ENCODE results near the gene MLYCD. TPM values are rescaled to one million over a fixed set of nuclear protein-coding genes. Genes with fewer than 3 reads are reported as not detected.

MLYCD gene
- total RNA-seq: 1 to 10 TPM; 8.7 to 9.8 TPM
- long read RNA-seq, full-length matches to known transcripts: 86 of 98 reads
- long read RNA-seq, partial matches to known transcripts: 8 of 98 reads
- long read RNA-seq, other reads (novel, unspliced or antisense): 4 of 98 reads

DNA sequence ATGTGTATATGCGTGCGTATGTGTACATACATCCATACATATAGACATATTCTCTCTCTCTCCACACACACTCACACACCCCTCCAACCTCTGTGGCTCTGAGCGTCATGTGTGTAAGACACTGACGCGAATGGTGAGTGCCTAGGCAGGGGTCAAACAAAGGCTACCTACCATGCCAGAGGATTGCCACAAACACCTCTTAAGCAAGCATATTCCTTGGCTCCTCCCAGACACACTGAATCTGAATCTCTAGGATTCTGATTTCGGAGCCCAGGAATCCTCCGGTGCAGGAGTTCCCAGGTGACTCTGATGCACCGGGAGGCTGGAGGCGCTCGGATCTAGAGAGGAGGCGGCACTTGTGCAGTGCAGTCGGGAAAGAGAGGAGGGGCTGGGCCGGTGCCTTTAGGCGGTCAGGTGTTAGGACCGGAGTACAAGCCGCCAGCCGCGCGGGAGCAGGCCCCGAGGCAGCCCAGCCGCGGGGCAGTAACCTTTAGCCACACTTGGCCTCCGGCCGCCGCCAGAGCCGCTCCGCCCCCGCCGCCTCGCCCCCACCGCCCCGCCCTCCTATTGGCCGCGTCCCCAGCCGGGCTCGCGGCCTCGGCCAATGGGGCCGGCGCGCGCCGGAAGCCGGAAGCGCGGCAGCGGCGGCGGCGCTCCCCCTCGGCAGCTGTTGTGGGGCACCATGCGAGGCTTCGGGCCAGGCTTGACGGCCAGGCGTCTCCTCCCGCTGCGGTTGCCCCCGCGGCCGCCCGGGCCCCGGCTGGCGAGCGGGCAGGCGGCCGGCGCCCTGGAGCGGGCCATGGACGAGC lies at the start of gene MLYCD:
Gene MLYCD (plus strand): TSS at position 653 of the 809 bp plus-strand sequence. CDS start 30 bp downstream, at position 683.
- intact Hi-C loops (cut with DNase I, micrococcal nuclease): no loop called here
- peak; percentile 88 to 91 for DNase-seq
- ATAC-seq: peak; percentile 93

DNA sequence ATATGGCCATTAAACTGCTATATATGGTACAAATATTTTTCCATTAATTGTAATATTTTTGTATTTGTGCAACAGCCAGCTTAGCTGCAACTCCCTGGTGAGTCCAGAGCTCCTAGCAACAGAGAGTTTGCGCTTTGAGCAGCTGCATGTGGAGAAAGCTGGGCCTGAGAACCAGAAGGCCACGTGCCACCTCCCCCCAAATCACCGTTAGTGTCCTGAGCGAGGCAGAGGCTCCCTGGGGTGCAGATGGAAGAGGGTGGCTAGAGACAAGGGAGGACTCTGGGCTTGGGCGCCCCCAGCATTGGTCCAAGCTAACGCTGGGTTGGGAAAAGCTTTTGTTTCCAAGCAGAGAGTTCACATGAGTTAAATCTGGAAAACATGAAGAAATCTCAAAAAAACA lies 49.5 kb upstream of the MLYCD start:
- no peak for DNase-seq
- intact Hi-C loops (cut with DNase I, micrococcal nuclease): no loop called here
- no peak for ATAC-seq

DNA sequence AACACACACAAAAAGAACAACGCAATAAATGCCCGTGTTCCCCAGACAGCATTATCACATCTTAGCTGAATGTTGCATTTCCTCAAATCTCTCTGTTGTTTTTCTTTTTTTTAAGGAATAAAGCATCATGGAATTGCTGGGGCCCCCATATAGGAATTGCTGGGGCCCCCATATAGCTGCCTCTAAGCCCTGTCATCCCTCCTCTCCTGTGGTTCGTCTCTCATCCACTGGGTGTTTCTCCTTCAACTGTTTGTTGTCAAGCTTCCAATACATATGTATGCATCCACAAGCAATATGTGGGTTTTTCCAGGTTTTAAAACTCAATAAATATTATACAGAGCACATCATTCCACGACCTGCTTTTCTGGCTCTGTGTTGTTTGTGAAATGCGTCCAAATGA lies 48.0 kb upstream of the MLYCD start:
- intact Hi-C loops (cut with DNase I, micrococcal nuclease): no loop called here
- ATAC-seq: no peak
- DNase-seq: no peak

- intact Hi-C loops (cut with DNase I, micrococcal nuclease): no loop called here
Observed at GRCh38 chr16:83851473-83851872, 47.4 kb upstream of the MLYCD start.

DNA sequence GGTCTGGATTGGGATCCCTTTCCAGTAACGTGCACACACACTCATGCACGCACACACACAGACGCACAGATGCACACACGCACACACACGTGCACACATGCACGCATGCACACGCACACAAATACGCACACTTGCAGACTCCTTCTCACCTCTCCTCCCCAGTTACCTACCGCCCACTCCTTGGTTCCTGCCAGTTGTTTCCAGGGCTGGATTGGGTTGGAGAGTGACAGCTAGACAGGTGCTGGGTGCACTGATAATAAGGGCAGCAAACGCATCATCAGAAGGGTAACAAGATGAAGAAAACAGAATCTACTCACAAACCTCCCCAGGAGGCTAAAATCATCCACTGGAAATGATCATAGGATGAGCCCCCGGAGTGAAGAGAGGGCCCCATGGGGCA lies 46.1 kb upstream of the MLYCD start:
- ATAC-seq: no peak
- DNase-seq: no peak
- intact Hi-C loops (cut with DNase I, micrococcal nuclease): no loop called here

More at GRCh38 chr16:83851473-83851872, 47.4 kb upstream of the MLYCD start:
- DNase-seq: no peak
- ATAC-seq: no peak

DNA sequence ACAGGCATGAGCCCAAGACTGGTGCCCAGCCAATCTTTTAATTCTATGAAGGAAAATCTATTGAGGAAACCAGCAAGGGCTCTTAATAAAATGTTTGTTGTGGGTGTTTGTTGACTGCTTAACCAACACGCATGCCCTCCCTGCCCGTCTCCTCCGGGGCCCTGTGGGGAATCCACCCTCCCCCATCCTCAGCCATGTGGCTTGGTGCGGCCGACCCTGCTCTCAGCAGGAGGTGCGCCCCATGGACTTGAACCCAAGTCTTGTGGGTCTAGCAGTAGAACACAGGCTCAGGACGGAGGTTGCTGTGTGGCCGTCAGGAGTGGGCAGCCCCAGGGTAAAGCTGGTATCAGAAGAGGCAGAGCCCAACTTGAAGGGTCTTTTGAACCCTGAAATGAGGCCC lies 45.1 kb upstream of the MLYCD start:
- DNase-seq (no peak), ATAC-seq (no peak)
- intact Hi-C loops (cut with DNase I, micrococcal nuclease): no loop called here

- intact Hi-C loops (cut with DNase I, micrococcal nuclease): no loop called here
- ATAC-seq: no peak
- DNase-seq: no peak
Observed at GRCh38 chr16:83854420-83854819, 44.5 kb upstream of the MLYCD start.

- ATAC-seq: no peak
- intact Hi-C loops (cut with DNase I, micrococcal nuclease): no loop called here
- no peak for DNase-seq
Observed at GRCh38 chr16:83856792-83857191, 42.1 kb upstream of the MLYCD start.

DNA sequence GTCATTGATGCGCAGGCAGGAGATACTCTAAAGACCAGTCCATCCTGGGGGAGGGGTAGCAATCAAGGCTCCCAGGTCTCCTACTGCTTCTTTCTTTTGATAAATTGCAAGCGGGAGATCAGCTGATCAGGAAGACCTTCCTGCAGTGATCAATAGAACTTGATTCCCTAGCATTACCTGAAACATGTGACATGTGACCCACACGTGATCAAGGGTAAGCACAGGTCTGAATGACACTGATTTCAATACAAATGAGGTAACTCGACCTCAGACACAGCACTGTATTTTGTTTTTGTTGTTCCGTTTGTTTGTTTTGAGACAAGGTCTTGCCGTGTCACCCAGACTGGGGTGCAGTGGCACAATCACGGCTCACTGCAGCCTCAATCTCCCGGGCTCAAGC lies 39.6 kb upstream of the MLYCD start:
- intact Hi-C loops (cut with DNase I, micrococcal nuclease): no loop called here
- DNase-seq: no peak
- no peak for ATAC-seq

- no peak for ATAC-seq
- intact Hi-C loops (cut with DNase I, micrococcal nuclease): no loop called here
Observed at GRCh38 chr16:83862661-83863060, 36.3 kb upstream of the MLYCD start.

GRCh38 chr16:83863682-83864081 lies 35.2 kb upstream of the MLYCD start:
- ATAC-seq (no peak), DNase-seq (no peak)
- intact Hi-C loops (cut with DNase I, micrococcal nuclease): no loop called here

More at GRCh38 chr16:83862661-83863060, 36.3 kb upstream of the MLYCD start:
- no peak for DNase-seq

DNA sequence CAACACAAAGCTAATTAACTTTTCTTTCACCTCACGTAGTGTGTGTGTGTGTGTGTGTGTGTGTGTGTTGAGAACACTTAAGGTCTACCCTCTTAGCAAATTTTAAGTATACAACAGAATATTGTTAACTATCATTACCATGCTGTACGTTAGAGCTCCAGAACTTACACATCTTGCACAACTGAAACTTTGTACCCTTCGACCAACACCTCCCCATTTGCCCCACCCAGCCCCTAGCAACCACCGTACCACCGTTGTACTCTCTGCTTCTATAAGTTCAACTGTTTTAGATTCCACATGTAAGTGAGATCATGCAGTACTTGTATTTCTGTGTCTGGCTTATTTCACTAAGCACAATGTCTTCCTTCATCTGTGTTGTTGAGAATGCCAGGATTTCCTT lies 28.1 kb upstream of the MLYCD start:
- ATAC-seq (no peak), DNase-seq (no peak)
- intact Hi-C loops (cut with DNase I, micrococcal nuclease): no loop called here

GRCh38 chr16:83878838-83879237 lies 20.1 kb upstream of the MLYCD start:
- ATAC-seq: no peak
- DNase-seq: no peak
- intact Hi-C loops (cut with DNase I, micrococcal nuclease): no loop called here

DNA sequence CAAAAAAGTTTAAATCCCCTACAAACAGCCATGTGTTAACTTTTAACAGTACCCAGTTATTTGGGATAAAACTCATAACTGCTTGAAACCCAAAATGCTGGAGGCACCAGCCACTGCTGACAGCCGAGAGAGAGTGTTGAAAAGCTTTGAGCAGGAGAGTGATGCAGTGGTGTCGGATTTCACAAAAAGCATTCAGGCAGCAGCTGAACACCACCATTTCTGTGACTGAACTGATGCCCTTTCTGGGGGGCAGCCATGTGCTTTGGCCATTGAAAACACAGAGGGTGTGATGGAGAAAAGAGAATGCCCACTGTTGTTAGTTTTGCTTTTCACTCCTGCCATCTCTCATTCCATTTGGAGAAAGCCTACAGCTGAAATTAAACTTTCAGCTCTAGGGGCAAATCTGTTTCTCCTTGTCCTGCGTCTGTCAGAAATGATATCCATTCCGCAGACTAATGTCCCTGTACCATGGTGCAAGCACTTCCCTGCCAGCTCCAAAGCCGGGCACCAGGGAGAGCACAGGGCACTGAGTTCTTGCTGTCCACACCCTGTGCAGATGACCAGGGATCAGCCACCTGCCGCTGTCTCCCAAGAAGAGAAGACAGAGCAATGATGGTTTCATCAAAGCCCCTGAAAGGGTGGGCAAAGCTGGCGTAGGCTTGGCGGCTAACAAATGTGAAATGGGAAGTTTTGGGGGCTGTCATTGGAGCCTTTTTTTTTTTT lies 16.6 kb upstream of the MLYCD start:
- DNase-seq (no peak), ATAC-seq (no peak)
- intact Hi-C loops (cut with DNase I, micrococcal nuclease): no loop called here

DNA sequence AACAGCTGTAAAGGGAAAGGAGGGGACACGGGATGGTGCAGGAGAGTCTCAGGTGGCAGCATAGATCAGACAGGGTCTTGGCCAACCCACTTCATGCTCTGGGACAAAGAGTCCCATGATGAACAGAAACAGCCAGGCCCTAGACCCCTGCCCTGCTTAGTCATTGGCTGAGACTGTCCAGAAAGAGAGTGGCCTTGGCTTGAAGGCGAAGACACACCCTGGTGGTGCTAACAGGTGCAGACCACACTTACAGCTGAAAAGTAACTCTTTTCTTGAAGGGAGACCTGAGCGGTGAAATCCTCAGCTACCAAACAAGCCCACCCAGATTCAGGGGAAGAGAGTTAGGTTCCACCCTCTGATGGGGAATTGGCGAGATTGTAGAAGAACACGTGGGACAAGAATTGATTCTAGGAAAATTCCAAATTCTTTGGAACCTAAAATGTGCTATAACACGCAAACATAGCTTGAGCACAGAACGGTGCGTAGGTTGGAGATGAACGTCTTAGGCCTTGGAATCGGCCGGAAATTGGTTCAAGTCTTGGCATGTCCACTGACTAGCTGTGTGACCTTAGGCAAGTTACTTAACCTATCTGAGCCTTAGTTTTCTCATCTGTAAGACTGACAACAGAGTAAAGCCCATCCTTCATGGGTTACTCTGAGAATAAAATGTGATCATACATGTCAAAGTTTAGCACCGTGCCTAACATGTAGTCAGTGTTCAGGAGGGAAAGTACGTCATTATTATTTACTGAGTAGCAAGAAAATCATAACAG lies 12.5 kb upstream of the MLYCD start:
- ATAC-seq: no peak
- no peak for DNase-seq
- intact Hi-C loops (cut with DNase I, micrococcal nuclease): no loop called here

DNA sequence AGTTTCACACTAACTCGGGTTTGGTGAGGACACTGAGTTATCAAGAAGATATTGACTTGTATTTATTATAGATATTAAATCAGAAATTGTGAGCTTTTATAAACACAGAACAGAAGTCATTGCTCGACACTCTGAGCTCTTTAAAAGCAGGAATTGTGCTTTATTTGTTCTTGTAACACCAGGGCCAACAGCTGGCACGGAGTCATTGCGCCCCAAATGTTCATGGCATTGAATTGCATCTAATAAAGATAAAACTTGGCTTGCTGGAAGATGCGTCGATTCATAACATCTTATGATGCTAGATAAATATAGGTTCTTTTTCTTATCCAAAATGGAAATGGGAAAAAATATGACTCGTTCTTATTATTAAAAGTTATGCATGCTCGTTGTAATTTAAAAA lies 11.8 kb upstream of the MLYCD start:
- peak; percentile 54 for ATAC-seq
- DNase-seq: peak in 1 of 2 donors; percentile 62
- intact Hi-C loops (cut with DNase I, micrococcal nuclease): no loop called here

DNA sequence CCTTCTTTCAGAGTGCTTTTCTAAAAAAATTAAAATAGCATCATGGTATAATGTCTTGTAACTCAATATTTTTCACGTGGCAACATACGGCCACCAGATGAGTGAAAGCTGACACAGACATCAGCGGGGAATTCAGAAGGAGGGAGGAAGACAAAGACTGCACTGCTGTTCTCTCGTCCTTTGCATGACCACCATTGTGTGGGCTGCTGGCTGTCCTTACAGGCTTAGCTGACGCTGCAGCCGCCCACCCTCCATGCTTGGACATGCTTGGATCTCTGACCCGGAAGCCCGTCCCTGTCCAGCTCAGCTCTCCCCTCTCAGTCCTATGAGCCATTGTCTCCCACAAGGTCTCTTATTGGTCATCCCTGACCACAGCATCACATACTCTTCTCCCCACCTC lies 11.4 kb upstream of the MLYCD start:
- intact Hi-C loops (cut with DNase I, micrococcal nuclease): no loop called here
- DNase-seq (no peak), ATAC-seq (no peak)

DNA sequence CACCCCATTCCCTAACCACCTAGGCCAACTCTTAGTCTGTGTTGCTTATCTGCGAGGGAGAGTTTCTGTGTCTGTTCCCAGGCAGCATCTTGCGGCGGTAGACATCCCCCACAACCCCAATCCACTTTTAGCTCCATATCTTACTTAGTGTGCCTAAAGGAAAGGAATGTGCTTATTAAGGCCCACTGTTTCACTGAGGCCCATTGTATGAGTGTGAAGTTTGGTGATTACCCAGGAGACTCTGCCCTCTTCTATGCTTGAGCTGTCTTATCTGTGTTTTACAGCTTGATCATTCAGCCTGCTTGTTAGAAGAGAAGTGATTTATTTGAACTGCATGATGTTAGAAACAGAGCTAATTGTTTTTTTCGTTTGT lies 10.3 kb upstream of the MLYCD start:
- ATAC-seq (peak; percentile 49), DNase-seq (no peak)
- intact Hi-C loops (cut with DNase I, micrococcal nuclease): no loop called here

DNA sequence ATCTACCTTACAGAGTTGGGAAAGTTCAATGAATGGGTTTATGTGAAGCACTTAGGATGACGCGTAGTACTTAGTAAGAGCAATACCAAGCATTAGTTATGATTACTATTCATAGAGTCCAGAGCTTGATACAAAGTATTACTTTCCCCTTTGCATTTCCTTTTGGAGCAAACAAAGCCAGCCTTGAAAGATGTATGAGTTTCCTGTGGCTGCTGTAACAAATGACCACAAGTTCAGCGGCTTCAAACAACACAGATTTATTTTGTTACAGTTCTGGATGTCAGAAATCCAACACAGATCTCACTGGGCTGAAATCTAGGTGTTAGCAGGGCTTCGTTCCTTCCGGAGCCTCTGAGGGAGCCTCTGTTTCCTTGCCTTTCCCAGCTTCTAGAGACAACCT lies 8.6 kb upstream of the MLYCD start:
- DNase-seq (no peak), ATAC-seq (no peak)
- intact Hi-C loops (cut with DNase I, micrococcal nuclease): no loop called here

GRCh38 chr16:83891742-83892141 lies 7.2 kb upstream of the MLYCD start:
- intact Hi-C loops (cut with DNase I, micrococcal nuclease): no loop called here
- ATAC-seq: no peak
- DNase-seq: no peak

Data from left colon (tissue), 2 donors.